Neutrophil (primary cell): ENCODE results near the gene CHSY3.

Experiments used
- H3K27ac ChIP-seq: fragments of 200-600 bp; sonication (generic); 2 replicates; pipeline ENCODE4 v1.5.1; 2016; ENCODE audit warnings: mild to moderate bottlenecking, moderate library complexity
- H3K27me3 ChIP-seq: fragments of 200-600 bp; sonication (generic); 2 replicates; pipeline ENCODE4 v1.6.0; 2016; ENCODE audit warnings: mild to moderate bottlenecking
- H3K36me3 ChIP-seq: fragments of 200-600 bp; sonication (generic); 2 replicates; pipeline ENCODE4 v1.5.1; 2017
- H3K4me1 ChIP-seq, 2 experiments: fragments of 200-600 bp in 1 of 2; sonication (generic) in 1 of 2; 1 replicate in 1 of 2; 2 replicates in 1 of 2; pipeline versions ENCODE4 v1.5.1 to v1.6.1; 2013 to 2016; ENCODE audit warnings: low read depth in 1 of 2, low read length in 1 of 2, mild to moderate bottlenecking in 1 of 2, moderate library complexity in 1 of 2; ENCODE audit not compliant: control insufficient read depth in 1 of 2, insufficient read depth in 1 of 2
- H3K4me3 ChIP-seq, 2 experiments: fragments of 200-600 bp in 1 of 2; sonication (generic) in 1 of 2; 1 replicate in 1 of 2; 2 replicates in 1 of 2; pipeline ENCODE4 v1.5.1; 2013 to 2016; ENCODE audit warnings: low read depth in 1 of 2, low read length in 1 of 2, mild to moderate bottlenecking in 1 of 2, moderate library complexity in 1 of 2
- H3K9me3 ChIP-seq: fragments of 200-600 bp; sonication (generic); 2 replicates; pipeline ENCODE4 v1.5.1; 2016
- CTCF ChIP-seq: fragments of 200-600 bp; sonication (generic); IDR thresholded peaks from 2 replicates; pipeline ENCODE4 v1.5.1; 2016; ENCODE audit warnings: antibody characterized with exemption

The CHSY3 gene

GRCh38 chr5:130052752-130053151 lies 148.5 kb downstream of the CHSY3 start:
- Histone ChIP-seq H3K4me1 (no peaks in the 10 kb centered on the region), H3K4me3 (no peak overlapping the region), H3K27me3 (no peaks in the 10 kb centered on the region), H3K9me3 (no peaks in the 10 kb centered on the region), H3K36me3 (no peaks in the 10 kb centered on the region), H3K27ac (no peak overlapping the region)
- TF ChIP-seq CTCF, result no peak

- Histone ChIP-seq H3K4me3 (no peak overlapping the region), H3K27me3 (no peaks in the 10 kb centered on the region), H3K36me3 (no peaks in the 10 kb centered on the region), H3K27ac (no peak overlapping the region), H3K9me3 (no peaks in the 10 kb centered on the region), H3K4me1 (no peaks in the 10 kb centered on the region)
- TF ChIP-seq CTCF, result no peak
These were observed 151.3 kb downstream of the CHSY3 start for GRCh38 chr5:130055572-130055971.

- H3K4me1 ChIP-seq, result no peaks in the 10 kb centered on the region
- no peaks in the 10 kb centered on the region for H3K9me3 ChIP-seq
- no peaks in the 10 kb centered on the region for H3K27me3 ChIP-seq
- H3K4me3 ChIP-seq, result no peak overlapping the region
- no peak for TF ChIP-seq CTCF
- no peak overlapping the region for H3K27ac ChIP-seq
- no peaks in the 10 kb centered on the region for H3K36me3 ChIP-seq
These were observed 157.5 kb downstream of the CHSY3 start for GRCh38 chr5:130061746-130062145.

- Histone ChIP-seq H3K36me3 (no peaks in the 10 kb centered on the region), H3K27ac (no peak overlapping the region), H3K4me3 (no peak overlapping the region), H3K9me3 (no peaks in the 10 kb centered on the region), H3K4me1 (no peaks in the 10 kb centered on the region), H3K27me3 (no peaks in the 10 kb centered on the region)
- no peak for TF ChIP-seq CTCF
These were observed 159.3 kb downstream of the CHSY3 start for GRCh38 chr5:130063603-130064002.

GRCh38 chr5:130064484-130064883 lies 160.2 kb downstream of the CHSY3 start:
- no peaks in the 10 kb centered on the region for H3K27me3 ChIP-seq
- H3K36me3 ChIP-seq, result no peaks in the 10 kb centered on the region
- H3K27ac ChIP-seq, result no peak overlapping the region
- H3K4me1 ChIP-seq, result no peaks in the 10 kb centered on the region
- no peak for TF ChIP-seq CTCF
- H3K9me3 ChIP-seq, result no peaks in the 10 kb centered on the region
- no peak overlapping the region for H3K4me3 ChIP-seq

- H3K9me3 ChIP-seq, result no peaks in the 10 kb centered on the region
- H3K36me3 ChIP-seq, result no peaks in the 10 kb centered on the region
- H3K27ac ChIP-seq, result no peak overlapping the region
- H3K27me3 ChIP-seq, result no peaks in the 10 kb centered on the region
- no peaks in the 10 kb centered on the region for H3K4me1 ChIP-seq
- no peak for TF ChIP-seq CTCF
- no peak overlapping the region for H3K4me3 ChIP-seq
These were observed 161.4 kb downstream of the CHSY3 start for GRCh38 chr5:130065617-130066016.
